SK-N-SH treated with all-trans-retinoic acid at 6 μM for 48 hours (cell line): ENCODE data around the gene LAP3.

Source experiments
- ARNTL ChIP-seq: fragments of 450-650 bp; formaldehyde crosslinking; IDR thresholded peaks from 2 replicates; pipeline ENCODE4 v1.5.0; 2020; ENCODE audit warnings: low read depth, mild to moderate bottlenecking, moderate library complexity, borderline replicate concordance
- BACH2 ChIP-seq: fragments of 250-450 bp; sonication (Bioruptor Pico); IDR thresholded peaks from 2 replicates; pipeline ENCODE4 v1.9.0; 2021; ENCODE audit warnings: mild to moderate bottlenecking, borderline replicate concordance
- GLIS3 ChIP-seq: fragments of 250-450 bp; sonication (Bioruptor Pico); IDR thresholded peaks from 2 replicates; pipeline ENCODE4 v1.5.0; 2020; ENCODE audit warnings: mild to moderate bottlenecking, moderate library complexity
- ISL1 ChIP-seq: fragments of 250-450 bp; sonication (Bioruptor Pico); IDR thresholded peaks from 2 replicates; pipeline ENCODE4 v2.1.2; 2022; ENCODE audit warnings: mild to moderate bottlenecking, moderate library complexity
- OSR1 ChIP-seq: fragments of 250-450 bp; sonication (Bioruptor Pico); IDR thresholded peaks from 2 replicates; pipeline ENCODE4 v1.8.0; 2022; ENCODE audit warnings: moderate library complexity, mild to moderate bottlenecking, inconsistent platforms
- PATZ1 ChIP-seq: fragments of 250-450 bp; sonication (Bioruptor Pico); IDR thresholded peaks from 2 replicates; pipeline ENCODE4 v1.8.0; 2020; ENCODE audit warnings: mild to moderate bottlenecking, moderate library complexity, borderline replicate concordance
- PPARA ChIP-seq: fragments of 250-450 bp; sonication (Bioruptor Pico); IDR thresholded peaks from 2 replicates; pipeline ENCODE4 v1.5.0; 2020; ENCODE audit warnings: mild to moderate bottlenecking, borderline replicate concordance
- RARB ChIP-seq: fragments of 250-450 bp; sonication (Bioruptor Pico); IDR thresholded peaks from 2 replicates; pipeline ENCODE4 v1.8.0; 2021; ENCODE audit warnings: mild to moderate bottlenecking, moderate library complexity
- TCF4 ChIP-seq: fragments of 250-450 bp; sonication (Bioruptor Pico); IDR thresholded peaks from 2 replicates; pipeline ENCODE4 v1.8.0; 2021; ENCODE audit warnings: mild to moderate bottlenecking, moderate library complexity, borderline replicate concordance
- TOX ChIP-seq: fragments of 250-450 bp; sonication (Bioruptor Pico); IDR thresholded peaks from 2 replicates; pipeline ENCODE4 v1.8.0; 2021; ENCODE audit warnings: mild to moderate bottlenecking, moderate library complexity, borderline replicate concordance
- ZFP3 ChIP-seq: fragments of 250-450 bp; sonication (Bioruptor Pico); IDR thresholded peaks from 2 replicates; pipeline ENCODE4 v1.5.0; 2020; ENCODE audit warnings: mild to moderate bottlenecking, moderate library complexity
- ZNF565 ChIP-seq: fragments of 450-650 bp; formaldehyde crosslinking; conservative IDR thresholded peaks from 2 replicates; pipeline ENCODE4 v1.5.0; 2020; ENCODE audit warnings: low read depth, mild to moderate bottlenecking, moderate library complexity
- ZNF8 ChIP-seq: fragments of 450-650 bp; formaldehyde crosslinking; IDR thresholded peaks from 2 replicates; pipeline ENCODE4 v1.5.0; 2020; ENCODE audit warnings: mild to moderate bottlenecking, moderate library complexity
- TF ChIP-seq, protein P1 (sequence below): fragments of 250-450 bp; sonication (Bioruptor Pico); IDR thresholded peaks from 2 replicates; pipeline ENCODE4 v1.5.1; 2020; ENCODE audit warnings: low read depth, mild to moderate bottlenecking, moderate library complexity

GRCh38 chr4:17558941-17559708, 17.9 kb upstream of the LAP3 start:
- TF ChIP-seq RARB (no peak), TCF4 (CRISPR knock-in tag) (no peak), ZNF8 (CRISPR knock-in tag) (no peak), PATZ1 (CRISPR knock-in tag) (no peak), BACH2 (CRISPR knock-in tag) (no peak), TOX (CRISPR knock-in tag) (no peak), OSR1 (no peak), ARNTL (CRISPR knock-in tag) (no peak), ZNF565 (CRISPR knock-in tag) (no peak), ISL1 (CRISPR knock-in tag) (no peak), ZFP3 (CRISPR knock-in tag) (no peak), PPARA (CRISPR knock-in tag) (no peak), GLIS3 (no peak)
- TF ChIP-seq, protein P1, sequence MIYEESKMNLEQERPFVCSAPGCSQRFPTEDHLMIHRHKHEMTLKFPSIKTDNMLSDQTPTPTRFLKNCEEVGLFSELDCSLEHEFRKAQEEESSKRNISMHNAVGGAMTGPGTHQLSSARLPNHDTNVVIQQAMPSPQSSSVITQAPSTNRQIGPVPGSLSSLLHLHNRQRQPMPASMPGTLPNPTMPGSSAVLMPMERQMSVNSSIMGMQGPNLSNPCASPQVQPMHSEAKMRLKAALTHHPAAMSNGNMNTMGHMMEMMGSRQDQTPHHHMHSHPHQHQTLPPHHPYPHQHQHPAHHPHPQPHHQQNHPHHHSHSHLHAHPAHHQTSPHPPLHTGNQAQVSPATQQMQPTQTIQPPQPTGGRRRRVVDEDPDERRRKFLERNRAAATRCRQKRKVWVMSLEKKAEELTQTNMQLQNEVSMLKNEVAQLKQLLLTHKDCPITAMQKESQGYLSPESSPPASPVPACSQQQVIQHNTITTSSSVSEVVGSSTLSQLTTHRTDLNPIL: no peak
